Spinal cord (tissue), 10 donors: ENCODE results near the gene GOLGB1. TPM values are rescaled to one million over a fixed set of nuclear protein-coding genes. Genes with fewer than 3 reads are reported as not detected.

ENCODE experiments used
- DNase-seq, 6 donors: peaks; one replicate each; pipeline versions ENCODE4 v3.0.0 to v3.0.0-alpha.2; 2013 to 2015; ENCODE audit warnings: low spot score in 6 of 6, low read depth in 4 of 6
- H3K27ac ChIP-seq: one replicate; pipeline ENCODE4 v1.5.1; 2013; ENCODE audit warnings: low read depth, low read length, control low read depth
- H3K27me3 ChIP-seq: one replicate; pipeline ENCODE4 v1.6.1; 2013; ENCODE audit warnings: low read length; ENCODE audit not compliant: control insufficient read depth, insufficient read depth
- H3K36me3 ChIP-seq: one replicate; pipeline ENCODE4 v1.6.1; 2013; ENCODE audit warnings: low read length; ENCODE audit not compliant: control insufficient read depth, insufficient read depth
- H3K4me1 ChIP-seq: one replicate; pipeline ENCODE4 v1.6.1; 2013; ENCODE audit warnings: low read length; ENCODE audit not compliant: control insufficient read depth, insufficient read depth
- H3K4me3 ChIP-seq: one replicate; pipeline ENCODE4 v1.5.1; 2013; ENCODE audit warnings: low read depth, low read length, control low read depth
- H3K9me3 ChIP-seq: one replicate; pipeline ENCODE4 v1.6.1; 2013; ENCODE audit warnings: low read length; ENCODE audit not compliant: control insufficient read depth, insufficient read depth
- WGBS: methylation state at CpG from one replicate; pipeline ENCODE4 v1.1.5; 2013; ENCODE audit warnings: missing lambda C conversion rate; ENCODE audit not compliant: insufficient coverage; 5-methylcytosine and 5-hydroxymethylcytosine counted together
- polyA plus RNA-seq, 2 donors: library from polyadenylated mRNA; unstranded; fragments of 120-200 nt; gene quantifications; one replicate each; pipeline ENCODE4 v1.2.1, GENCODE V29; 2013; ENCODE audit not compliant: insufficient read length in 2 of 2
- total RNA-seq, 2 donors: library from RNA; depleted of rRNA in 1 of 2; stranded (reverse); fragments of 120-200 nt in 1 of 2; fragments of >200 nt in 1 of 2; gene quantifications; one replicate each; pipeline versions ENCODE4 v1.2.3 to v1.2.4, GENCODE V29; 2013 to 2014
- donor health status: healthy.

The GOLGB1 gene
- total and polyA plus RNA-seq, 4 donors = 40.0 to 74.3 (median 48.0) TPM

DNA sequence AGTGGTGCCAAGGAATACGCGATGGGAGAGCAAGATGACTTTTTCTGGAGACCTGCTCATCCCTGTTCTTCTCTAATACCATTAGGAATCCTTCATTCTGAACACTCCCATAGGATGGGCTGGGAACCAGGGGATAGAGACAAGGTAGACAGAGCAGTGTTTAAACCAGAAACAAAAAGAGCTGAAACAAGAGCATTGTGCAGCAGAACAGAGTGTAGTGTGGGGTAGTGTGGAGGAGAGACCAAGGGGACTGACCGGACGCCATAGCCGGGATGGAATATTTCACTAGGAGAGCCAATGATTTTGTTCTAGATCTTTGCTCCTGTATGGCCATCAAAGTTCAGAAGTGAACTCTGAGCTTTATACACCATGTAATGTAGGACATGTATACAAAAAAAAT is 104.5 kb downstream of the GOLGB1 start:
- H3K27ac ChIP-seq = no peak overlapping the region
- H3K27me3 ChIP-seq = no peaks in the 10 kb centered on the region
- no peak overlapping the region for H3K4me3 ChIP-seq
- no peak for DNase-seq
- no peaks in the 10 kb centered on the region for H3K9me3 ChIP-seq
- H3K4me1 ChIP-seq = no peaks in the 10 kb centered on the region
- 100% methylated on average over 3 of the region's 5 CpGs for WGBS
- no peaks in the 10 kb centered on the region for H3K36me3 ChIP-seq

DNA sequence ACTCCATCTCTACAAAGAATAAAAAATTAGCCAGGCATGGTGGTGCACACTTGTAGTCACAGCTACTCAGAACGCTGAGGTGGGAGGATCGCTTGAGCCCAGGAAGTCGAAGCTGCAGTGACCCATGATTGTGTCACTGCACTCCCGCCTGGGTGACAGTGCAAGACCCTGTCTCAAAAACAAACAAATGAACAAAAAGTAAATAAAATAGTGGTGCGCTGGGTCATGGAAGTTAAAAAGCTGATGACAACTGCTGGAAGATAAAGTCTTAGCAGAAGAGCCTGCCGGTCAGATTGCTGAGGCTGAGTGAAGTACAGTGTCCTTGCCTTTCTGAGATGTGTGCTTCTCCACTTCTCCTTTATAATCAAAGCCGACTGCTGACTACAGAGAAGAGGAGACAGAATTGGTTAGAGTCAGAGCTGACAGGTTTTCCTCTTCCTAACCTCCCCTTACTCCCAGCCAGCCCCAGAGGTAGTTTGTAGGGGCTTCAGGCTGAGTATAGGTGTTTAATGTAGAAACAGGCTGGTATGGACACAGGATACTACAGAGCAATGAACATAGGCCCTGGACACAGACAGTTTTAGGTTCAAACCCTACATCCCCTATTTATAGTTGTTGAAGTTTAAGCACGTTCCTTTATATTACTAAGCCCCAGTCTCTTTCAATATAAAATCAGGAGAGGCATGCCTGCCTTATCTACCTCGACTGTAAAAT is 106.8 kb downstream of the GOLGB1 start:
- WGBS = 76% methylated on average over 3 of the region's 9 CpGs
- no peak for DNase-seq
- no peak overlapping the region for H3K27ac ChIP-seq
- no peaks in the 10 kb centered on the region for H3K4me1 ChIP-seq
- no peaks in the 10 kb centered on the region for H3K27me3 ChIP-seq
- H3K36me3 ChIP-seq = no peaks in the 10 kb centered on the region
- H3K9me3 ChIP-seq = no peaks in the 10 kb centered on the region
- H3K4me3 ChIP-seq = no peak overlapping the region

DNA sequence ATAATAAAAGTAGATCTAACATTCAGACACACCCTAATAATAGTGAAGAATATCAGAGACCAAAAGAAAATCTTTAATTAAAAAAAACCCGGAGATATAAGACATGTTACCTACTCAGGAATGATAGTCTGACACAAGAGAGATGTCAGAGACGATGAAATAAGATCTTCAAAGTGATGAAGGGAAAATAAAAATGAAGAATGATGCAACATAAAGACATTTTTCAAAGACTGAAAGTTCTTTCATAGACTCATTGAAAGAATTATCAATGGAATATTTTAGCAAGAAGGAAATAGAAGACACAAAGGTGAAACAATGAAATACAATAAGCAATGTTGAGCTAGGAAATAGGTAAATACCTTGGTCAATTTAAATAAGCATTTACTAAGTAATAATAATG is 108.4 kb downstream of the GOLGB1 start:
- Histone ChIP-seq H3K4me3 (no peak overlapping the region), H3K9me3 (no peaks in the 10 kb centered on the region), H3K36me3 (no peaks in the 10 kb centered on the region), H3K4me1 (no peaks in the 10 kb centered on the region), H3K27me3 (no peaks in the 10 kb centered on the region), H3K27ac (no peak overlapping the region)
- WGBS = no CpG with 5 or more reads among the region's 2 CpGs
- no peak for DNase-seq

DNA sequence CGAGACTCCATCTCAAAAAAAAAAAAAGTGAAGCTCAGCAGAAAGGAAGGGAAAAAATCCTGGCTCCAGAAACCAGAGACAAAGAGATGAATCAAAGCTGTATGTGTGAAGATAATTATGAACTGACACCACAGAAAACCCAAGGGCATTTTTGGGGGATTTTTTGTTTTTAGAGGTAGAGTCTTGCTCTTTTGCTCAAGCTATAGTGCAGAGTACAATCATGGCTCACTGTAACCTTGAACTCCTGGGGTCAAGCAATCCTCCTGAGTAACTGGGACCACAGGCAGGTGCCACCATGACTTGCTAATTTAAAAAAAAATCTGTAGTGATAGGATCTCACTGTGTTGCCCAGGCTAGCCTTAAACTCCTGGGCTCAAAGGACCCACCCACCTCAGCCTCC is 111.6 kb downstream of the GOLGB1 start:
- no peaks in the 10 kb centered on the region for H3K4me1 ChIP-seq
- DNase-seq = no peak
- 86% methylated on average over 1 of the region's 1 CpG for WGBS

DNA sequence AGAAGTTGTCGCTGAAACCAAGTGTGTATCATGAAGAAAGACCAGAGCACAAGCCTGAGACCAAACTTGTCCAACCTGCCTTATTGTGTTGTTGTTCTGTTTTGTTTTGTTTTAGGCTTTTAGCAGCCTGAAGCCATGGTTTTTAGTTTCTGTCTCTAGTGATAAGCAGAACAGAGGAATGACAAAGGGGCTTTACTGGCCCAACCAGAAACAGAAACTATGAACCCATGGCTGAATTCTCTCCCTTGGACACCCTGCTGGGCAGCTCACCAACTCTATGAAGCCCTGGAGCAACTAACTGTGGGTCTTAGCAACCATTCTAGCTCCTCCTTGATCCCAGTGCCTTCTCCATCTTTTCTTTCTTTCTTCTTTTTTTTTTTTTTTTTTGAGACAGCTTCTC is 119.2 kb downstream of the GOLGB1 start:
- DNase-seq = no peak
- H3K9me3 ChIP-seq = peaks cover 2% of the 10 kb centered on the region
- no peaks in the 10 kb centered on the region for H3K36me3 ChIP-seq
- WGBS = 88% methylated on average over 1 of the region's 1 CpG
- no peaks in the 10 kb centered on the region for H3K27me3 ChIP-seq
- H3K4me3 ChIP-seq = no peak overlapping the region
- H3K27ac ChIP-seq = no peak overlapping the region
- no peaks in the 10 kb centered on the region for H3K4me1 ChIP-seq

More for the DNA sequence above, 111.6 kb downstream of the GOLGB1 start:
- H3K27ac ChIP-seq = no peak overlapping the region
- no peaks in the 10 kb centered on the region for H3K27me3 ChIP-seq
- peaks cover 2% of the 10 kb centered on the region for H3K9me3 ChIP-seq
- H3K36me3 ChIP-seq = no peaks in the 10 kb centered on the region
- H3K4me3 ChIP-seq = no peak overlapping the region

GRCh38 chr3:121629601-121630000 is 119.9 kb downstream of the GOLGB1 start:
- no peak overlapping the region for H3K4me3 ChIP-seq
- no peaks in the 10 kb centered on the region for H3K4me1 ChIP-seq
- DNase-seq = no peak
- H3K27me3 ChIP-seq = no peaks in the 10 kb centered on the region
- WGBS = 77% methylated on average over 2 of the region's 6 CpGs
- H3K9me3 ChIP-seq = peaks cover 2% of the 10 kb centered on the region
- H3K36me3 ChIP-seq = no peaks in the 10 kb centered on the region
- H3K27ac ChIP-seq = no peak overlapping the region

- H3K4me1 ChIP-seq = no peaks in the 10 kb centered on the region
- H3K36me3 ChIP-seq = no peaks in the 10 kb centered on the region
- no peaks in the 10 kb centered on the region for H3K9me3 ChIP-seq
- 46% methylated on average over 2 of the region's 3 CpGs for WGBS
- H3K4me3 ChIP-seq = no peak overlapping the region
- no peaks in the 10 kb centered on the region for H3K27me3 ChIP-seq
- no peak overlapping the region for H3K27ac ChIP-seq
- no peak for DNase-seq
These were observed 121.9 kb downstream of the GOLGB1 start for GRCh38 chr3:121627622-121628021.

- WGBS = 88% methylated on average over 3 of the region's 4 CpGs
- no peaks in the 10 kb centered on the region for H3K4me1 ChIP-seq
- no peak for DNase-seq
These were observed 122.3 kb downstream of the GOLGB1 start for GRCh38 chr3:121627211-121627610.

GRCh38 chr3:121626495-121626894 is 123.0 kb downstream of the GOLGB1 start:
- H3K27me3 ChIP-seq = no peaks in the 10 kb centered on the region
- no peaks in the 10 kb centered on the region for H3K4me1 ChIP-seq
- no peak for DNase-seq
- H3K27ac ChIP-seq = no peak overlapping the region
- H3K9me3 ChIP-seq = no peaks in the 10 kb centered on the region
- WGBS = 98% methylated on average over 4 of the region's 4 CpGs
- no peak overlapping the region for H3K4me3 ChIP-seq
- no peaks in the 10 kb centered on the region for H3K36me3 ChIP-seq

More at GRCh38 chr3:121627211-121627610, 122.3 kb downstream of the GOLGB1 start:
- Histone ChIP-seq H3K27ac (no peak overlapping the region), H3K27me3 (no peaks in the 10 kb centered on the region), H3K9me3 (no peaks in the 10 kb centered on the region), H3K36me3 (no peaks in the 10 kb centered on the region), H3K4me3 (no peak overlapping the region)

DNA sequence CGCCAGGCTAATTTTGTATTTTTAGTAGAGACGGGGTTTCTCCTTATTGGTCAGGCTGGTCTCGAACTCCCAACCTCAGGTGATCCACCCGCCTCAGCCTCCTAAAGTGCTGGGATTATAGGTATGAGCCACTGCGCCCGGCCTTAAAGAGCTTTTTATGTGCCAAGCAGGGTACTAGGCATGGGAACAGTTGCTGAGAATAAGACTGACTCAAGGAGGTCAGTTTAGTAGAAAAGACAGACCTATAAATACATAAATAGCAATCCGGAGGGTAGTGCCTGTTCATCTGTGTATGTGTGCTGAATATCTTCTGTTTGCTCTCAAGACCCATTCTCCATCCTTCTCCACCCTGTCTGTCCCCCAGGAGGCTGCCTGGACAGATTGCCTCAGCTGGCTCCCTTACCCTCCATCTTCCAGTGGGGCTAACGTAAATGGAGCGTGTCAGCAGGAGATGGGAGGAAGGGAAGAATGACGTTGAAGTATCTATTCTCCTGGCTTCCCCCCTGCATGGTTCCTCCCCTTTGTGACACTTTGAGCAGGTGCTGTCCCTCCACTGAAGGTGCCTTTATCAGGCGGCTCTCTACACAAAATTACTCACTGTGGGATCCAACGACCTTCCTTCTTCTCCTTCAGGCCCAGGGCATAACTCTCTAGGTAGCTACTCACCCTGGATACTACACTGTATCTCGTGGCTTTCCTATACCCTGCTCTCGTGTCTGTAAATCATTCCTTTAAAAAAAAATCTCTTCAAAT is 125.2 kb downstream of the GOLGB1 start:
- Histone ChIP-seq H3K27ac (no peak overlapping the region), H3K27me3 (no peaks in the 10 kb centered on the region), H3K4me3 (no peak overlapping the region), H3K9me3 (no peaks in the 10 kb centered on the region), H3K4me1 (no peaks in the 10 kb centered on the region), H3K36me3 (no peaks in the 10 kb centered on the region)
- DNase-seq = no peak
- 53% methylated on average over 6 of the region's 14 CpGs for WGBS
